RCC 7860 (cell line): ENCODE measurements around the gene TTLL3.
"Not testable (repeated sequence)": the region's sequence is repeated elsewhere in the genome, so short reads cannot be mapped to it uniquely, and the experiment has no call there.

Experiments
- DNase-seq: peaks from one replicate; pipeline ENCODE4 v3.0.0-alpha.2; 2015; ENCODE audit warnings: low spot score
- FAIRE-seq: peaks from 2 replicates; lab custom pipeline; 2012; peaks lifted over from hg19 to GRCh38; lab: Jason Lieb, UNC

TTLL3 gene

DNA sequence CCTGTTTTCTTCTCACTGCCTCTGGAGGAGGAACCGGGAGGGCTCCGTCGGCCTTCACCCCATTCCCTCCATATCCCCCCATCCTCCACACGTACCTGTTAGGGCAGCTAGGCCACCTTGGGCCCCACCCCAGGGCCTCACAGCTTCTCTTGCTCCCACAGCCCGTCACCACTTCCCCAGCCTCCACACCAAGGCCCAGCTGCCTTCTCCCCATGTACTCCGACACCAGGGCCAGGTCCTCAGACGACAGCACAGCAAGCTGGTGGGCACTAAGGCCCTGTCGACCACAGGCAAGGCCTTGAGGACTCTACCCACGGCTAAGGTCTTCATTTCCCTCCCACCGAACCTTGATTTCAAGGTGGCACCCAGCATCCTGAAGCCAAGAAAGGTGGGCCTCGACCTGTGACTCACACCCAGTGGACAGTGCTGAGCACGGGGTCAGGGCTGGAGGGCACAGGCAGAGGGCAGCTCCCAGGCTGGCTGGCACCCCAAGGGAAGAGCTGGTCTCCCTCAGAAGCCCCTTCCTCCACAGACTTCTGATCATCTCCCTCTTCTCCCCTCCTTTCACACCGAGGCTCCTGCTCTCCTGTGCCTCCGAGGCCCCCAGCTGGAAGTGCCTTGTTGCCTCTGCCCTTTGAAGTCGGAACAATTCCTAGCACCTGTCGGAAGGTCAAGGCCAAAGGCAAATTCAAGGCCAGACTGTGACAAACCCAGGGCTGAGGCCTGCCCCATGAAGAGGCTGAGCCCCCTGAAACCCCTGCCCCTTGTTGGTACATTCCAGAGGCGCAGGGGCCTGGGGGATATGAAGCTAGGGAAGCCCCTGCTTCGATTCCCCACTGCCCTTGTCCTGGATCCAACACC is 24.7 kb downstream of the TTLL3 start:
- no peak for FAIRE-seq
- DNase-seq = no peak

- no peak for DNase-seq
These were observed 27.9 kb downstream of the TTLL3 start for GRCh38 chr3:9837701-9838582.

GRCh38 chr3:9838856-9839255 is 28.8 kb downstream of the TTLL3 start:
- FAIRE-seq = no peak

More at GRCh38 chr3:9837701-9838582, 27.9 kb downstream of the TTLL3 start:
- FAIRE-seq = no peak

DNA sequence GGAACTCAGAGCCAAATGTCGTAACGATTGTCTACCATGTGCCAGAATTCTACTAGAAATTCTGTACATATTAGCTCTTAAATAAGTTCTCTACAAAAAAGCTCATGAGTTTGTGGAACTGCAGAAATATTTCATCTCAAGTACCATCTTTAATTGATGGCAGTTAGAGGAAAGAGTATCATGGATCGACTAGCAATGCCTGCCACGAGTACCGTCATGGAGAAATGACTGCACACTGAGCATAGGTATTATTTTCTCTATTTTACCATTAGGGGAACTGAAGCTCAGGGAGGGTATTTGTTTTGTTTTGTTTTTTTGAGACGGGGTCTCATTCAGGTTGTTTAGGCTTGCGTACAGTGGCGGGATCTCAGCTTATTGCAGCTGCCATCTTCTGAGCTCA is 31.0 kb downstream of the TTLL3 start:
- DNase-seq (no peak), FAIRE-seq (no peak)

More at GRCh38 chr3:9838856-9839255, 28.8 kb downstream of the TTLL3 start:
- no peak for DNase-seq

- peak; percentile 58 for FAIRE-seq
- DNase-seq = peak; percentile 81
These were observed 33.8 kb downstream of the TTLL3 start, which contains the start of gene RPUSD3 for GRCh38 chr3:9843715-9844438. TSS of gene RPUSD3 (minus strand) at chr3:9844008. CDS start at chr3:9843990, 18 bp downstream.

- FAIRE-seq (no peak), DNase-seq (no peak)
These were observed 36.2 kb downstream of the TTLL3 start for GRCh38 chr3:9846231-9846630.

DNA sequence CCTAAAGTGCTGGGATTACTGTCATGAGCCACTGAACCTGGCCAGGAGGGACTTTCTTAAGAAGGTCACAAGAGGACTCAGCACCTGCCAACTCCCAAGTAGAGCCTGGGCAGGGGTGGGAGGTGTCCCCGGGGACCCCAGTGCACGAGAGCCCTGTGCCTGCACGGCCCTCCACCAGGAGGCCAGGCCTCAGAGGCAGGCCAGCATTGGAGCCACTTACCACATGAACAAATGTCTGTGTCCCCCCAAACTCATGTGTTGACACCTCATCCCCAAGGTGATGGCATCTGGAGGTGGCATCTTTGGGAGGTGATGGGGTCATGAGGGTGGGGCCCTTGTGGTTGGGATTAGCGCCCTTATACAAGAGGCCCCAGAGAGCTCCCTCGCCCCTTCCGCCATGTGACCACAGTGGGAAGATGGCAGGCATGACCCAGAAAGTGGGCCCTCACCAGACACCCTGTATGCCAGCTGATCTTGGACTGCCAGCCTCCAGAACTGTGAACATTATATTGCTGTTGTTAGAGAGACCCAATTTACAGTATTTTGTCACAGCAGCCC is 36.9 kb downstream of the TTLL3 start:
- no peak for FAIRE-seq
- no peak for DNase-seq

GRCh38 chr3:9847870-9848269 is 37.8 kb downstream of the TTLL3 start:
- not testable (repeated sequence) for DNase-seq, FAIRE-seq

DNA sequence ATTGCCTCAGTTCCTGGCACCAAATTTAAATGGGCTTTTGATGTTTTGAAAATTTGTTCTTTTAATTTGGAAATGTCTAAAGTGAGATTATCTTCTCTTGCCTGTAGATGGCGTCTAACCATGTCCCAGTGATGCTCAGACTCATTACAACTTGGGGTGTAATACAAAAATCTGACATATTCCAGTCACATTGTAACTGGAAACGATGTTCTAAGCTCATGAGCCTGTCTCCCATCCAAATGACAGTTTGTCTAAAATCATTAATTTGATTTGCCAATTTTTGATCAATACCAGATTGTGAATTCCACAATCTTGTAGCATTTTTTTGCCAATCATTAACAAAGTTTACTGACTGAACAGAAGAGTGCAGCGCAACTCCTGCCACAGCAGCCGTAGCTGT is 38.8 kb downstream of the TTLL3 start:
- not testable (repeated sequence) for FAIRE-seq, DNase-seq

DNA sequence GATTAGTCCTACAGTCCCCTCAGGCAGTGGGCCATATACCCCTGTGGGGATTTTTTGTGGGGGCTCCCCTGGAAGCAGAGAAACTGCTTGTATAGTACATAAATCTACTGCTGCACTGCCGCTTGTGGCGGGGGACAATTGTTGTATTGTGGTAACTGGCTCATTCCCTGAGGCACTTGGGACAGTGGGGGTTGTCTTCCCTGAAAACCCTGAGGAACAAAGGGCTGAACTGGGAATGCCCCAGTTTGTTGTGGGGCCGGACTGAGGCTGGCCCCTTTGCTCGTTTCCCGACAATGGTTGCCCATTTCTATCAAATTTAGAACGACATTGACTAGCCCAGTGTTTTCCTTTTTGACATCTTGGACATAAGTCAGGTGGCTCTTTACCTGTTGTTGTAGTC is 41.3 kb downstream of the TTLL3 start:
- not testable (repeated sequence) for DNase-seq, FAIRE-seq

DNA sequence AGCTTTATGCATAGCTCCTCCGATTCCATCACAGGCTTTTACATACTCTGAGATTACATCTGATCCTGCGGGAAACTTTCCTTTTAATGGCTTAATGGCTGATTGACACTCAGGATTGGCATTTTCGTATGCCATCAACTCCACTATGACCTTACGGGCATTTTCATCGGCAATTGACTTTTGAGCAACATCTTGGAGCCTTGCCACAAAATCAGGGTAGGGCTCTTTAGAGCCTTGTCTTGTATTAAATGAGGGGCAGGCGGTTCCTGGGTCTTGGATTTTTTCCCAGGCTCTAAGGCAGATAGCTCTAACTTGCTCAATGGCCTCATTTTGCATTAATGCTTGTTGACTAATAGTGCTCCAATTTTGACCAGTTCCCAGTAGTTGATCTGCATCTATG is 41.9 kb downstream of the TTLL3 start:
- not testable (repeated sequence) for DNase-seq, FAIRE-seq

DNA sequence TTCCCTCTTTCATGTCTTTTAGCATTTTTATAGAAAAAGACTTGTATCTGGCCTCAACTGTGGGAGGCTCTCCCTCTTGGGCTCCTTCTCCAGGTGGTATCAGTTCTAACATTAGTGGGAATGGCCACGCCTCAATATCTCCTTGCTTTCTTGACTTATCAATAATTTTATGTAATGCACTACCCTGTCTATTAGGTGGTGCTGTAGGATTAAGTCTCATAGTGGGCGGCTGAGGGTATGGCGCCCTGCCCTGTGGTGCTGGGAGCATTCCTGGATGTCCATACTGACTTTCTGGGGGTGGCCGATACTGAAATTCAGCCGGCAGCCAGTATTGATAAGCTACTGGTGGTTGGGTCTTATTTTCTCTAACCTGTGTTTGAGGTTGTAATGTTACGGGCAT is 42.5 kb downstream of the TTLL3 start:
- DNase-seq (no peak), FAIRE-seq (no peak)

GRCh38 chr3:9854291-9854940 is 44.4 kb downstream of the TTLL3 start:
- FAIRE-seq = not testable (repeated sequence)

GRCh38 chr3:9855594-9855993 is 45.5 kb downstream of the TTLL3 start:
- FAIRE-seq (no peak), DNase-seq (no peak)

More at GRCh38 chr3:9854291-9854940, 44.4 kb downstream of the TTLL3 start:
- DNase-seq = not testable (repeated sequence)

- DNase-seq (no peak), FAIRE-seq (no peak)
These were observed 49.5 kb downstream of the TTLL3 start for GRCh38 chr3:9859530-9860025.

- DNase-seq (no peak), FAIRE-seq (no peak)
These were observed 51.1 kb downstream of the TTLL3 start for GRCh38 chr3:9861201-9861600.

GRCh38 chr3:9861626-9862130 is 51.6 kb downstream of the TTLL3 start:
- DNase-seq (no peak), FAIRE-seq (no peak)

- FAIRE-seq (no peak), DNase-seq (no peak)
These were observed 52.5 kb downstream of the TTLL3 start for GRCh38 chr3:9862391-9863057.
